ENCODE data around the gene CLMP. TPM values are rescaled to one million over a fixed set of nuclear protein-coding genes. Genes with fewer than 3 reads are reported as not detected.

The CLMP gene
- total and polyA plus RNA-seq, 9 of the 15 experiments (the other 6 are each of a cell fraction or from before 2014, with no cell fraction given): 0.02 to 0.15 (median 0.03) TPM; not detected in 6

DNA sequence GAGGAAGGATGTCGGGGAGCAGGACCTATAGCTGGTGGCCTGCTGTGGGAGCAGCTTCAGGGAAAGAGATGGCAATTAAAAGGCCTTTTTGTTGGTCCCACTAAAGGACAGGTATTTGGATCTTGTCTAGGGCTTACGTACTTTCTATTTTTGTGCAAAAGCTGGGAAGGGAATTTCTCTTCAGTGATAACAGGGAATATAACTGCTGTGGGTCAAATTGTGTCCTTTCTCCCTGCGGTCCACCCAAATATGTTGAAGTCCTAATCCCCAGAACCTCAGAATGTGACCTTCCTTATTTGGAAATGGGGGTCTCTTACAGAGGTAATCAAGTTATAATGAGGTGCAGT is 147.1 kb downstream of the CLMP start (continued):
- TF ChIP-seq, protein P1, sequence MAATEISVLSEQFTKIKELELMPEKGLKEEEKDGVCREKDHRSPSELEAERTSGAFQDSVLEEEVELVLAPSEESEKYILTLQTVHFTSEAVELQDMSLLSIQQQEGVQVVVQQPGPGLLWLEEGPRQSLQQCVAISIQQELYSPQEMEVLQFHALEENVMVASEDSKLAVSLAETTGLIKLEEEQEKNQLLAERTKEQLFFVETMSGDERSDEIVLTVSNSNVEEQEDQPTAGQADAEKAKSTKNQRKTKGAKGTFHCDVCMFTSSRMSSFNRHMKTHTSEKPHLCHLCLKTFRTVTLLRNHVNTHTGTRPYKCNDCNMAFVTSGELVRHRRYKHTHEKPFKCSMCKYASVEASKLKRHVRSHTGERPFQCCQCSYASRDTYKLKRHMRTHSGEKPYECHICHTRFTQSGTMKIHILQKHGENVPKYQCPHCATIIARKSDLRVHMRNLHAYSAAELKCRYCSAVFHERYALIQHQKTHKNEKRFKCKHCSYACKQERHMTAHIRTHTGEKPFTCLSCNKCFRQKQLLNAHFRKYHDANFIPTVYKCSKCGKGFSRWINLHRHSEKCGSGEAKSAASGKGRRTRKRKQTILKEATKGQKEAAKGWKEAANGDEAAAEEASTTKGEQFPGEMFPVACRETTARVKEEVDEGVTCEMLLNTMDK (IDR thresholded peaks at IDR 0.05; ENCODE audit: borderline replicate concordance, insufficient read depth, low read depth, low read length, poor library complexity, severe bottlenecking): no peak
- no peak for TF ChIP-seq RFX7 (CRISPR knock-in tag; IDR thresholded peaks at IDR 0.05)
- no peak for TF ChIP-seq MTF1 (CRISPR knock-in tag; IDR thresholded peaks at IDR 0.05; ENCODE audit: borderline replicate concordance)
- TF ChIP-seq GTF2E2 (tag; IDR thresholded peaks at IDR 0.05): no peak
- no peak for TF ChIP-seq MIER1 (IDR thresholded peaks at IDR 0.05; ENCODE audit: low read depth)

DNA sequence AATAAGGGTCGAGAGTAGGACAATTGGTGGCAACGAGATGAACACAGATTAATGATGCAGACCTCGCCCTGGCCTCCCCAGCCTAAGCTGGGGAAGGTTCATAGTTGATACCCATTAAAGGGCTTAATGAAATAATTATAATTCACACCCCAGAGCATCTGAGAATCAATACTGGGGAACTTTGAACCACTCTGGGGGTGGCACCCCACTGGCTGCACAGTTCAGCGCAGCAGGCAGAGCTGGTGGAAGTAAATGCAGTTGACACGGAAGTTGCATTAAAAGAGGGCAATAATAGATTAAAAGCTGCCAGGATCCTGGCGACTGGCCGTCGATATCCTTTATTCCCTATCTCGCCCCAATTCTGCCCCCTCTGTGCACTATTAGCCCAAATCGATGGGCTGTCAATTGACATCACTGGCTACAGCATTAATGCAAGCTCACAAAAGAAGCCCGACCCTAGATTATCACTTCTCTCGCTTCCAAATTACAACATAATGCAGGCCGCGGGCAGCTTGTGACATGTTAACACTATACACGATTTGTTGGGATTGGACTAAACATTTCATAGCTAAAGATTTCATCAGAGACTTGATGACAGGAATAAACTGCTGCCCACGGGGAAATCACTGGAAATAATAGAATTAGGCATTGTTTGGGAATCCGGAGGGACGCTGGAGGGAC is 147.6 kb downstream of the CLMP start:
- FAIRE-seq (no peak), DNase-seq (ENCODE audit: extremely low read depth in 1 of 4, low spot score in 3 of 4) (no peak), ATAC-seq (no peak)
- Histone ChIP-seq H3K9me1 (ENCODE audit: control insufficient read depth, insufficient read depth, low read length) (no peaks in the 10 kb centered on the region), H4K20me1 (replicated peaks; ENCODE audit: control insufficient read depth, insufficient read depth, low read length) (no peaks in the 10 kb centered on the region), H3K9ac (ENCODE audit: insufficient read depth in 1 of 2, low read depth in 2 of 2, low read length in 2 of 2) (no peak overlapping the region), H3K9me3 (replicated peaks; ENCODE audit: control insufficient read depth, insufficient read depth, low read depth, low read length) (no peaks in the 10 kb centered on the region), H3K4me1 (replicated peaks in 1 of 2; ENCODE audit: control insufficient read depth in 2 of 2, insufficient read depth in 2 of 2, low read length in 2 of 2) (no peaks in the 10 kb centered on the region), H3K27me3 (ENCODE audit: control insufficient read depth in 2 of 2, insufficient read depth in 2 of 2, low read length in 2 of 2) (peaks cover 21 to 33% of the 10 kb centered on the region in 2 experiments; a peak in 4 of 5 replicates), H3K4me3 (no peak overlapping the region), H3K79me2 (ENCODE audit: control insufficient read depth, insufficient read depth, low read length) (no peaks in the 10 kb centered on the region), H3K27ac (ENCODE audit: extremely low read depth, low read depth, low read length) (no peak overlapping the region), H2AFZ (ENCODE audit: low read depth, low read length) (no peak overlapping the region), H3K4me2 (ENCODE audit: insufficient read depth, low read length) (no peak overlapping the region), H3K36me3 (ENCODE audit: control insufficient read depth, insufficient read depth, low read length) (no peaks in the 10 kb centered on the region)
- no TSS peak for BruUV-seq (replicated peaks)
- CTCF ChIA-PET (ENCODE audit: low intra/inter-chr PET ratio): no interaction called here
- in situ Hi-C loops (cut with MboI): no loop called here
- WGBS (ENCODE audit: insufficient coverage, low coverage, missing lambda C conversion rate): 7% methylated on average over 18 of the region's 18 CpGs
- intact Hi-C loops (cut with micrococcal nuclease): no loop called here
- POLR2A ChIA-PET: interaction anchor here (0.7 to 3.9 kb wide), 5 partner anchors 9 to 218 kb away, joined by 3 to 20 read pairs (median 5); partner anchors contain the start of gene HSPA8
- TF ChIP-seq DDX20 (tag; IDR thresholded peaks at IDR 0.05; ENCODE audit: low read depth) (no peak), E2F3 (CRISPR knock-in tag; IDR thresholded peaks at IDR 0.05) (no peak), ZBTB17 (CRISPR knock-in tag; IDR thresholded peaks at IDR 0.05) (no peak), PTTG1 (tag; IDR thresholded peaks at IDR 0.05; ENCODE audit: low read depth) (no peak)
- TF ChIP-seq, protein P2, sequence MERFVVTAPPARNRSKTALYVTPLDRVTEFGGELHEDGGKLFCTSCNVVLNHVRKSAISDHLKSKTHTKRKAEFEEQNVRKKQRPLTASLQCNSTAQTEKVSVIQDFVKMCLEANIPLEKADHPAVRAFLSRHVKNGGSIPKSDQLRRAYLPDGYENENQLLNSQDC (CRISPR knock-in tag; IDR thresholded peaks at IDR 0.05): no peak
- TF ChIP-seq, protein P3, sequence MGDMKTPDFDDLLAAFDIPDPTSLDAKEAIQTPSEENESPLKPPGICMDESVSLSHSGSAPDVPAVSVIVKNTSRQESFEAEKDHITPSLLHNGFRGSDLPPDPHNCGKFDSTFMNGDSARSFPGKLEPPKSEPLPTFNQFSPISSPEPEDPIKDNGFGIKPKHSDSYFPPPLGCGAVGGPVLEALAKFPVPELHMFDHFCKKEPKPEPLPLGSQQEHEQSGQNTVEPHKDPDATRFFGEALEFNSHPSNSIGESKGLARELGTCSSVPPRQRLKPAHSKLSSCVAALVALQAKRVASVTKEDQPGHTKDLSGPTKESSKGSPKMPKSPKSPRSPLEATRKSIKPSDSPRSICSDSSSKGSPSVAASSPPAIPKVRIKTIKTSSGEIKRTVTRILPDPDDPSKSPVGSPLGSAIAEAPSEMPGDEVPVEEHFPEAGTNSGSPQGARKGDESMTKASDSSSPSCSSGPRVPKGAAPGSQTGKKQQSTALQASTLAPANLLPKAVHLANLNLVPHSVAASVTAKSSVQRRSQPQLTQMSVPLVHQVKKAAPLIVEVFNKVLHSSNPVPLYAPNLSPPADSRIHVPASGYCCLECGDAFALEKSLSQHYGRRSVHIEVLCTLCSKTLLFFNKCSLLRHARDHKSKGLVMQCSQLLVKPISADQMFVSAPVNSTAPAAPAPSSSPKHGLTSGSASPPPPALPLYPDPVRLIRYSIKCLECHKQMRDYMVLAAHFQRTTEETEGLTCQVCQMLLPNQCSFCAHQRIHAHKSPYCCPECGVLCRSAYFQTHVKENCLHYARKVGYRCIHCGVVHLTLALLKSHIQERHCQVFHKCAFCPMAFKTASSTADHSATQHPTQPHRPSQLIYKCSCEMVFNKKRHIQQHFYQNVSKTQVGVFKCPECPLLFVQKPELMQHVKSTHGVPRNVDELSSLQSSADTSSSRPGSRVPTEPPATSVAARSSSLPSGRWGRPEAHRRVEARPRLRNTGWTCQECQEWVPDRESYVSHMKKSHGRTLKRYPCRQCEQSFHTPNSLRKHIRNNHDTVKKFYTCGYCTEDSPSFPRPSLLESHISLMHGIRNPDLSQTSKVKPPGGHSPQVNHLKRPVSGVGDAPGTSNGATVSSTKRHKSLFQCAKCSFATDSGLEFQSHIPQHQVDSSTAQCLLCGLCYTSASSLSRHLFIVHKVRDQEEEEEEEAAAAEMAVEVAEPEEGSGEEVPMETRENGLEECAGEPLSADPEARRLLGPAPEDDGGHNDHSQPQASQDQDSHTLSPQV (IDR thresholded peaks at IDR 0.05): no peak

Measured in K562 (cell line).